Lower lobe of right lung (tissue), 1 donor: ENCODE data around the gene CCDC28B. TPM values are rescaled to one million over a fixed set of nuclear protein-coding genes. Genes with fewer than 3 reads are reported as not detected.

Source experiments
- total RNA-seq: library from RNA; stranded (reverse); fragmentation: NEBNext Ultra II Directional; extraction: Animal tissue kit (Norgen Biotek cat#: 25700); gene quantifications from one replicate; pipeline ENCODE4 v1.2.1, GENCODE V29; 2021
- donor health status: DM: no; HTN: yes; CAD: no; lungs with severe emphysema.

Gene CCDC28B
- total RNA-seq, 1 donor from 2014 or later = 3.3 TPM

Other genes starting within 250 kb of the CCDC28B start
- 79.5 TPM for gene KHDRBS1, start 186.7 kb upstream of the CCDC28B start, total RNA-seq
- 15.3 TPM for gene TMEM39B, start 127.7 kb upstream of the CCDC28B start, total RNA-seq
- 57.1 TPM for gene KPNA6, start 92.5 kb upstream of the CCDC28B start, total RNA-seq
- gene TXLNA, start 20.9 kb upstream of the CCDC28B start, total RNA-seq = 45.1 TPM
- gene IQCC, start 5.1 kb downstream of the CCDC28B start, total RNA-seq = 2.0 TPM
- 3.2 TPM for gene DCDC2B, start 8.5 kb downstream of the CCDC28B start, total RNA-seq
- gene TMEM234, start 21.8 kb downstream of the CCDC28B start, total RNA-seq = 24.5 TPM
- 99.4 TPM for gene EIF3I, start 21.8 kb downstream of the CCDC28B start, total RNA-seq
- gene FAM167B, start 46.6 kb downstream of the CCDC28B start, total RNA-seq = 21.9 TPM
- gene LCK, start 50.7 kb downstream of the CCDC28B start, total RNA-seq = 7.5 TPM
- 68.9 TPM for gene HDAC1, start 91.5 kb downstream of the CCDC28B start, total RNA-seq
- 34.7 TPM for gene MARCKSL1, start 135.6 kb downstream of the CCDC28B start, total RNA-seq
- gene FAM229A, start 161.9 kb downstream of the CCDC28B start, total RNA-seq = 9.7 TPM
- 2.1 TPM for gene TSSK3, start 161.9 kb downstream of the CCDC28B start, total RNA-seq
- 63.2 TPM for gene BSDC1, start 193.8 kb downstream of the CCDC28B start, total RNA-seq